ENCODE data around the gene ALDH16A1. TPM values are rescaled to one million over a fixed set of nuclear protein-coding genes. Genes with fewer than 3 reads are reported as not detected.

Gene ALDH16A1
- total and polyA plus RNA-seq, 2 of the 8 experiments (the other 6 are each of a cell fraction or from before 2014, with no cell fraction given): 30.5 to 34.3 TPM

DNA sequence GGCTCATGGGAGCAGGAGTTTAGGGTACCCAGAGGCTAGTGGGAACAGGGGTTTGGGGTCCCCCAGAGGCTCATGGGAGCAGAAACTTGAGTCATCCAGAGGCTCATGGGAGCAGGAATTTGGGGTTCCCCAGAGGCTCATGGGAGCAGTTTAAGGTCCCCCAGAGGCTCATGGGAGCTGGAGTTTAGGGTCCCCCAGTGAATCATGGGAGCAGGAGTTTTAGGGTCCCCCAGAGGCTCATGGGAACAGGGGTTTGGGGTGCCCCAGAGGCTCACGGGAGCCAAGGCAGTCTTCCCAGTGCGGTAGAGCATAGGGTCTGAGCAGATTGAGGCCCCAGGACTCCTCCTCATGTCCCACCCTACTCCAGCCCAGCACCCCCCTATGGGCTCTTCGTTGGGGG, 12.3 kb downstream of the ALDH16A1 start:
- Histone ChIP-seq H3K4me2 (ENCODE audit: insufficient read depth in 1 of 2, low read depth in 2 of 2, low read length in 2 of 2) (no peak overlapping the region), H3K4ac (replicated peaks; ENCODE audit: insufficient read length, low read depth, low read length) (no peak overlapping the region), H2BK12ac (ENCODE audit: low read depth, low read length) (no peak overlapping the region), H2BK5ac (ENCODE audit: low read depth, low read length) (no peak overlapping the region), H3K4me1 (replicated peaks in 1 of 4; ENCODE audit: control insufficient read depth in 3 of 4, insufficient read depth in 4 of 4, low read length in 3 of 4) (peaks cover 0 to 8% (median 3%) of the 10 kb centered on the region in 4 experiments; a peak in 6 of 7 replicates), H3K18ac (ENCODE audit: extremely low read depth, low read length) (no peak overlapping the region), H3K9ac (replicated peaks in 1 of 4; ENCODE audit: extremely low read depth in 1 of 4, low read depth in 3 of 4, low read length in 3 of 4) (no peak overlapping the region), H2BK120ac (replicated peaks; ENCODE audit: low read depth, low read length) (no peak overlapping the region), H2AK5ac (ENCODE audit: low read depth, low read length) (no peak overlapping the region), H3K56ac (replicated peaks; ENCODE audit: insufficient read length, low read depth, low read length) (no peak overlapping the region), H3K27ac (ENCODE audit: low read depth, low read length) (no peak overlapping the region), H4K91ac (replicated peaks; ENCODE audit: insufficient read length, low read length) (no peak overlapping the region), H2BK15ac (ENCODE audit: low read length) (no peak overlapping the region), H3K36me3 (ENCODE audit: control insufficient read depth in 2 of 4, insufficient read depth in 4 of 4, low read length in 3 of 4) (peaks cover 2 to 8% (median 5%) of the 10 kb centered on the region in 4 experiments; a peak in 4 of 8 replicates), H3K79me2 (ENCODE audit: control insufficient read depth in 1 of 2, insufficient read depth in 2 of 2, low read length in 2 of 2) (no peaks in the 10 kb centered on the region), H3K14ac (ENCODE audit: insufficient read length) (no peak overlapping the region), H3K4me3 (ENCODE audit: extremely low read depth in 1 of 4, insufficient read depth in 2 of 4, low read depth in 3 of 4, low read length in 4 of 4) (no peak overlapping the region), H4K20me1 (replicated peaks in 1 of 2; ENCODE audit: control insufficient read depth in 1 of 2, insufficient read depth in 2 of 2, low read length in 2 of 2) (no peaks in the 10 kb centered on the region), H3K23ac (ENCODE audit: insufficient read length) (no peak overlapping the region), H3K9me3 (ENCODE audit: insufficient read depth in 2 of 2, low read depth in 1 of 2, low read length in 1 of 2) (no peaks in the 10 kb centered on the region; a peak in 1 of 4 replicates), H4K8ac (ENCODE audit: extremely low read depth, insufficient read depth, low read length) (no peak overlapping the region), H3K23me2 (ENCODE audit: low read depth, low read length) (no peaks in the 10 kb centered on the region), H3K79me1 (ENCODE audit: low read depth, low read length) (no peaks in the 10 kb centered on the region), H3K27me3 (replicated peaks in 1 of 4; ENCODE audit: control insufficient read depth in 3 of 4, extremely low read depth in 1 of 4, insufficient read depth in 3 of 4, low read length in 3 of 4) (no peaks in the 10 kb centered on the region), H2AFZ (ENCODE audit: low read length) (no peak overlapping the region), H2BK20ac (ENCODE audit: low read length) (no peak overlapping the region), H4K5ac (ENCODE audit: insufficient read length, low read depth, low read length) (no peak overlapping the region)
- 85% methylated on average over 3 of the region's 3 CpGs; no CpG with 5 or more reads in 1 of the 2 experiments for WGBS, 2 experiments (ENCODE audit: extremely low coverage in 1 of 2, insufficient coverage in 1 of 2, insufficient read length in 1 of 2, insufficient replicate concordance in 2 of 2, low coverage in 1 of 2, low lambda C conversion rate in 2 of 2, missing lambda C conversion rate in 1 of 2)
- FAIRE-seq (no peak), DNase-seq (ENCODE audit: low read depth in 1 of 2, low spot score in 2 of 2) (no peak)
- POLR2A ChIA-PET (ENCODE audit: partially characterized antibody): interaction anchor here (0.7 to 4.2 kb wide), 6 partner anchors 10 to 89 kb away, joined by 4 to 17 read pairs (median 8); partner anchors contain the start of genes ALDH16A1 and RPL13A
- CTCF ChIA-PET (ENCODE audit: partially characterized antibody): interaction anchor here (1.0 to 2.4 kb wide), 5 partner anchors 8 to 138 kb away, joined by 3 to 8 read pairs (median 4); partner anchors contain the start of gene FLT3LG
- TF ChIP-seq SP4 (IDR thresholded peaks at IDR 0.05; ENCODE audit: low read length) (no peak), SAP30 (IDR thresholded peaks at IDR 0.05; ENCODE audit: insufficient read depth, insufficient replicate concordance, low read length) (no peak), CBX5 (IDR thresholded peaks at IDR 0.05; ENCODE audit: low read depth, low read length) (no peak), ASH2L (IDR thresholded peaks at IDR 0.05; ENCODE audit: low read length) (no peak), E2F6 (IDR thresholded peaks at IDR 0.05) (no peak)

All from H1 (cell line).